Mesothelial cell of epicardium (in vitro differentiated cells): ENCODE measurements around the gene PPP4R2. TPM values are rescaled to one million over a fixed set of nuclear protein-coding genes. Genes with fewer than 3 reads are reported as not detected.

Experiments used
- DNase-seq, 2 experiments: peaks; one replicate each; pipeline ENCODE4 v3.0.0; 2021; ENCODE audit warnings: low spot score in 2 of 2; ENCODE audit not compliant: unreplicated experiment in 2 of 2
- H3K27ac Mint-ChIP-seq: 2 replicates; pipeline ENCODE4 v1.8.0; 2021; ENCODE audit warnings: mixed read lengths
- H3K27me3 Mint-ChIP-seq: 2 replicates; pipeline ENCODE4 v1.8.0; 2021; ENCODE audit warnings: low read depth, mixed read lengths
- H3K36me3 Mint-ChIP-seq: 2 replicates; pipeline ENCODE4 v1.8.0; 2021; ENCODE audit warnings: mixed read lengths
- H3K4me1 Mint-ChIP-seq: 2 replicates; pipeline ENCODE4 v1.8.0; 2021; ENCODE audit warnings: mixed read lengths
- H3K4me3 Mint-ChIP-seq: 2 replicates; pipeline ENCODE4 v1.8.0; 2021; ENCODE audit warnings: mild to moderate bottlenecking, moderate library complexity, mixed read lengths
- H3K9me3 Mint-ChIP-seq: 2 replicates; pipeline ENCODE4 v1.8.0; 2021; ENCODE audit warnings: mixed read lengths
- total RNA-seq: library from RNA; stranded (reverse); gene quantifications from 3 replicates; pipeline ENCODE4 v1.2.1, GENCODE V29; 2021
- TF ChIP-seq, protein P1 (sequence below): fragments of 200-600 bp; sonication (generic); IDR thresholded peaks from one replicate; pipeline ENCODE4 v1.5.0; 2021; ENCODE audit warnings: antibody characterized with exemption; ENCODE audit not compliant: unreplicated experiment

Gene PPP4R2
- total RNA-seq, 1 donor from 2014 or later, result 111 TPM

DNA sequence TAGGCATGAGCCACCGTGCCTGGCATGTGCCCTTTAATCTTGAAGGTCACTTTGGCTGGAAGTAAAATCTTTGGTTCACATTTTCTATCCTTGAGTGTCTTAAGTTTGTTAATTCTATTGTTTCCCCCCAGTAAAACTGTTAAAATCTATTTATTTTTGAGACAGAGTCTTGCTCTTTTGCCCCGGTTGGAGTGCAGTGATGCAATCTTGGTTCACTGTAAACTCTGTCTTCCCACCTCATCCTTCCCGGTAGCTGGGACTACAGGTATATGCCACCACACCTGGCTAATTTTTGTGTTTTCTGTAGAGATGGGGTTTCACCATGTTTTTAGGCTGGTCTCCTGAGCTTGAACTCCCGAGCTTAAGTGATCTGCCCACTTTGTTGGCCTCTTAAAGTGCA, 7.7 kb downstream of the PPP4R2 start:
- no peak for DNase-seq
- Mint-ChIP-seq H3K9me3 (peaks cover 4% of the 10 kb centered on the region), H3K4me1 (peaks cover 32% of the 10 kb centered on the region), H3K36me3 (peaks cover 45% of the 10 kb centered on the region), H3K27ac (no peak overlapping the region), H3K4me3 (no peak overlapping the region), H3K27me3 (no peaks in the 10 kb centered on the region)
- TF ChIP-seq, protein P1, sequence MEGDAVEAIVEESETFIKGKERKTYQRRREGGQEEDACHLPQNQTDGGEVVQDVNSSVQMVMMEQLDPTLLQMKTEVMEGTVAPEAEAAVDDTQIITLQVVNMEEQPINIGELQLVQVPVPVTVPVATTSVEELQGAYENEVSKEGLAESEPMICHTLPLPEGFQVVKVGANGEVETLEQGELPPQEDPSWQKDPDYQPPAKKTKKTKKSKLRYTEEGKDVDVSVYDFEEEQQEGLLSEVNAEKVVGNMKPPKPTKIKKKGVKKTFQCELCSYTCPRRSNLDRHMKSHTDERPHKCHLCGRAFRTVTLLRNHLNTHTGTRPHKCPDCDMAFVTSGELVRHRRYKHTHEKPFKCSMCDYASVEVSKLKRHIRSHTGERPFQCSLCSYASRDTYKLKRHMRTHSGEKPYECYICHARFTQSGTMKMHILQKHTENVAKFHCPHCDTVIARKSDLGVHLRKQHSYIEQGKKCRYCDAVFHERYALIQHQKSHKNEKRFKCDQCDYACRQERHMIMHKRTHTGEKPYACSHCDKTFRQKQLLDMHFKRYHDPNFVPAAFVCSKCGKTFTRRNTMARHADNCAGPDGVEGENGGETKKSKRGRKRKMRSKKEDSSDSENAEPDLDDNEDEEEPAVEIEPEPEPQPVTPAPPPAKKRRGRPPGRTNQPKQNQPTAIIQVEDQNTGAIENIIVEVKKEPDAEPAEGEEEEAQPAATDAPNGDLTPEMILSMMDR, result no peak

DNA sequence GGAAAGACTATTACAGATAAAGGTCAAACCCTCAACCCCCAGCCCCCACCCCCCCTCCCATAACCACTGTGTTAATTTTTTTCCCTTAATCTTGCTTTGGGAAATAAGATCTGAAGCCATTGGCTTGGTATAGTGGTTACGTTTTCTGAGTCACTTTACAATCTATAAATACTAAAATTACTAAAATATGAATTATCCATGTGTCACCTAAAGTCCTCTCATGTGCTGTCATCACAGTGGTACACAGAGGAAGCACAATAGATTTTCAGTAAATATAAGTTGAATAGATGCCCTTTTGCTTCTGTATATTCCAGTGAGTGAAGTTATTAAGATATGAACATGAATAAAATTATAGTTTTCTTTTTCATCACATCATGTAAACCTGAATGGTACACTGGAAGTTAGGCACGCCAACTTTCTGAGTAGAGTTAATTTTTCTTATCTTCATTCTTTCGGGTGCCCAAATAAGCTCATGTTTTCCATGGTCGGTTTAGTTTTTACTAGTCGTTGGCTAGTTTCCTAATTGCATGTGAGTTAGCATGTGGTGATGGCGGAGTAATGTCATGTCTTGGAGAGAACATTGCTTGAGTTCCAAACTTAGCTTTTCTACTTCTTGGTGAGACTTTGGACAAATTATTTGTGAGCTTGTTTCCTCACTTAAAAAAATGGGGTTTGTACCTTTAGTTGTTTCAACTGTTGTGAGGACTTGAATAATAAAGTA, 11.5 kb downstream of the PPP4R2 start:
- no peak for DNase-seq
- H3K36me3 Mint-ChIP-seq, result peaks cover 43% of the 10 kb centered on the region
- no peaks in the 10 kb centered on the region for H3K27me3 Mint-ChIP-seq
- TF ChIP-seq, protein P1, result no peak
- peak overlapping the region; percentile 62 for H3K27ac Mint-ChIP-seq
- H3K4me1 Mint-ChIP-seq, result peaks cover 25% of the 10 kb centered on the region
- H3K9me3 Mint-ChIP-seq, result peaks cover 4% of the 10 kb centered on the region
- no peak overlapping the region for H3K4me3 Mint-ChIP-seq

DNA sequence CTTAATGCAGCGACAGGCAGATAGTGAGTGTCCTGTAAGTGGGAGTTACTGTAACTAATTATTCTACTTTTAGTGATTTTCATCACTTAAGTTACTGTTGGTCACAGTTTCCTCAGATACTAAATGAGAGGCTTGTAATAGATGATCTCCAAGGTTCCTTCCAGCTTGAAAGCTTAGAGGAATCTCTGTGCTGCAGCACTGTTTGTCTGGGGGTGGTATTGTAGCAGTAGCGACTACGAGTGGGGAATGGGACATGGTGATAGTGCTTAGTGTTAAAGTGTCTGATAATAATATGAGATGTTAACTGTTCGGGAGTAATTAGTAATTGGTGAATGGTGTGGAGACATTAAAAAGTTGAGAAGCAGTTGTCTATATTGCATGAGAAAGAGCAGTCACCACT, 12.4 kb downstream of the PPP4R2 start:
- TF ChIP-seq, protein P1, result no peak
- no peaks in the 10 kb centered on the region for H3K27me3 Mint-ChIP-seq
- peaks cover 37% of the 10 kb centered on the region for H3K36me3 Mint-ChIP-seq
- peaks cover 25% of the 10 kb centered on the region for H3K4me1 Mint-ChIP-seq
- no peak for DNase-seq
- H3K27ac Mint-ChIP-seq, result peak overlapping the region; percentile 62
- H3K4me3 Mint-ChIP-seq, result no peak overlapping the region
- peaks cover 4% of the 10 kb centered on the region for H3K9me3 Mint-ChIP-seq

DNA sequence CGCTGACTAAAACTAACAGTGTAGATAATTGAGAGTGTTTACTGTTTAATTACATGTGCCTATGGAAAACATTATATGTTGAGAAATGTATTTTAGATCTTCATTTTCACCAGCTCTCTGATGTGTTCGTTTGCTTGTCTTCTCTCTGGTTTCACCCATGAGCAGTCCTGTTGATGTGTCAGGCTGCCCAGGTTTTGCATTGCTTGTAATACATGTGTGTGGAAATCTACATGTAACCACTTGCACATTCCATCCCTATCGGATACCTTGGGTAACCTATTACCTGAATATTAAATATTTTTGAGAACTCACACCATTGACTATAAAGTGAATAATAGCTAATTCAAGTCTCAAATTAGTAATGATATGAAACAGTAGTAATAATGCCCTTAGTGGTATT, 13.1 kb downstream of the PPP4R2 start:
- peaks cover 32% of the 10 kb centered on the region for H3K36me3 Mint-ChIP-seq
- H3K4me1 Mint-ChIP-seq, result peaks cover 25% of the 10 kb centered on the region
- TF ChIP-seq, protein P1, result no peak
- H3K9me3 Mint-ChIP-seq, result peaks cover 4% of the 10 kb centered on the region
- no peak for DNase-seq
- H3K27ac Mint-ChIP-seq, result peak overlapping the region; percentile 10
- H3K27me3 Mint-ChIP-seq, result no peaks in the 10 kb centered on the region
- H3K4me3 Mint-ChIP-seq, result no peak overlapping the region

DNA sequence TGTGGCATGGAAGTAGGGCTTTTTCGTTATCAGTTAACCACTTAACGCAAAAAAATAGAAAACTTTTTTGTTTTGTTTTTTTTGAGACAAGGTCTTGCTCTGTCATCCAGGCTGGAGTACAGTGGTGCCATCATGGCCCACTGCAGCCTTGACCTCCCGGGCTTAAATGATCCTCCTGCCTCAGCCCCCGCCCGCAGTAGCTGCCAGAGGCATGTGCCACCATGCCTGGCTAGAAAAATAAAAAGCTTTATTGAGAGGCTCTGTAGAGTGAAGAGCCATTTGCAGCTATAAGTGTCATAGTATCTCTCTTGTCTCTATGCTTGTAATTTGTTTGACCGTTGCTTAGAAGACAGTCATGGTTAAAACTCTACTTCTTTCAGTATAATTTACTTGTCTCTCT, 13.5 kb downstream of the PPP4R2 start:
- Mint-ChIP-seq H3K27ac (no peak overlapping the region), H3K27me3 (no peaks in the 10 kb centered on the region), H3K9me3 (peaks cover 4% of the 10 kb centered on the region), H3K4me1 (peaks cover 25% of the 10 kb centered on the region), H3K4me3 (no peak overlapping the region), H3K36me3 (peaks cover 32% of the 10 kb centered on the region)
- no peak for DNase-seq
- TF ChIP-seq, protein P1, result no peak

DNA sequence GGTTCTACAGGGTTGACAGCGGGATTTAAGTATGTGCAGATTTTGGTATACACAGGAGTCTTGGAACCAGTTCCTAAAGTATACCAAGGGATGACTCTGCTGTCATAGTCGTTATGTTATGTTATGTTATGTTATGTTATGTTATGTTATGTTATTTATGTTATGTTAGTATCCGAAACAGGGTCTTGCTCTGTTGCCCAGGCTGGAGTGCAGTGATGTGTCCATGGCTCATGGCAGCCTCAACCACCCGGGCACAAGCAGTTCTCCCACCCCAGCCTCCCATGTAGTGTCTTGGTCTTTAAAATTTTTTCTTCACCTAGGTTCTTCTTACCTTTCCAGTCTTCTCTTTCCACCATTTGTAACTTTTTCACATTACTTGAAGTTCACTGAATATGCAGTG, 21.7 kb downstream of the PPP4R2 start:
- Mint-ChIP-seq H3K27ac (no peak overlapping the region), H3K4me1 (peaks cover 5% of the 10 kb centered on the region), H3K4me3 (no peak overlapping the region), H3K27me3 (no peaks in the 10 kb centered on the region), H3K9me3 (no peaks in the 10 kb centered on the region), H3K36me3 (peaks cover 5% of the 10 kb centered on the region)
- TF ChIP-seq, protein P1, result no peak
- DNase-seq, result no peak
